Astrocyte of the spinal cord (primary cell): Measurements from ENCODE around the gene ACR.

Experiments used
- DNase-seq: peaks from one replicate; pipeline ENCODE4 v3.0.0; 2011; ENCODE audit warnings: low read depth, low spot score
- H3K4me3 ChIP-seq: 2 replicates; pipeline ENCODE4 v1.5.1; 2011; ENCODE audit warnings: low read depth, mild to moderate bottlenecking, low read length, moderate library complexity
- CTCF ChIP-seq: IDR thresholded peaks from 2 replicates; pipeline ENCODE4 v1.5.1; 2012; ENCODE audit warnings: low read depth, mild to moderate bottlenecking, low read length, inconsistent platforms
- in situ Hi-C: cut with HindIII; loops from 2 replicates; pipeline ENCODE4 v1.10.0; 2017; ENCODE audit warnings: low sequenced_read_pairs

The ACR gene

GRCh38 chr22:50708996-50709395 is 29.0 kb upstream of the ACR start:
- H3K4me3 ChIP-seq, result no peak overlapping the region
- in situ Hi-C loops, result no loop called here
- DNase-seq, result no peak
- no peak for TF ChIP-seq CTCF

GRCh38 chr22:50710221-50710620 is 27.8 kb upstream of the ACR start:
- in situ Hi-C loops, result no loop called here
- no peak for TF ChIP-seq CTCF
- no peak overlapping the region for H3K4me3 ChIP-seq
- no peak for DNase-seq

GRCh38 chr22:50710886-50711285 is 27.1 kb upstream of the ACR start:
- DNase-seq, result no peak
- no peak overlapping the region for H3K4me3 ChIP-seq
- no peak for TF ChIP-seq CTCF
- in situ Hi-C loops, result no loop called here

- no peak overlapping the region for H3K4me3 ChIP-seq
- in situ Hi-C loops, result no loop called here
- TF ChIP-seq CTCF, result no peak
- no peak for DNase-seq
Measured at GRCh38 chr22:50711446-50712340, 26.3 kb upstream of the ACR start.

- H3K4me3 ChIP-seq, result no peak overlapping the region
- in situ Hi-C loops, result no loop called here
- DNase-seq, result no peak
- TF ChIP-seq CTCF, result no peak
Measured at GRCh38 chr22:50712341-50713007, 25.5 kb upstream of the ACR start.

- in situ Hi-C loops, result no loop called here
- no peak for TF ChIP-seq CTCF
- DNase-seq, result no peak
- no peak overlapping the region for H3K4me3 ChIP-seq
Measured at GRCh38 chr22:50713008-50713385, 25.0 kb upstream of the ACR start.
